ENCODE measurements around the gene THY1. TPM values are rescaled to one million over a fixed set of nuclear protein-coding genes. Genes with fewer than 3 reads are reported as not detected.

THY1 gene
- total RNA-seq, 4 donors from 2014 or later, result 13.3 to 70.1 (median 25.4) TPM

DNA sequence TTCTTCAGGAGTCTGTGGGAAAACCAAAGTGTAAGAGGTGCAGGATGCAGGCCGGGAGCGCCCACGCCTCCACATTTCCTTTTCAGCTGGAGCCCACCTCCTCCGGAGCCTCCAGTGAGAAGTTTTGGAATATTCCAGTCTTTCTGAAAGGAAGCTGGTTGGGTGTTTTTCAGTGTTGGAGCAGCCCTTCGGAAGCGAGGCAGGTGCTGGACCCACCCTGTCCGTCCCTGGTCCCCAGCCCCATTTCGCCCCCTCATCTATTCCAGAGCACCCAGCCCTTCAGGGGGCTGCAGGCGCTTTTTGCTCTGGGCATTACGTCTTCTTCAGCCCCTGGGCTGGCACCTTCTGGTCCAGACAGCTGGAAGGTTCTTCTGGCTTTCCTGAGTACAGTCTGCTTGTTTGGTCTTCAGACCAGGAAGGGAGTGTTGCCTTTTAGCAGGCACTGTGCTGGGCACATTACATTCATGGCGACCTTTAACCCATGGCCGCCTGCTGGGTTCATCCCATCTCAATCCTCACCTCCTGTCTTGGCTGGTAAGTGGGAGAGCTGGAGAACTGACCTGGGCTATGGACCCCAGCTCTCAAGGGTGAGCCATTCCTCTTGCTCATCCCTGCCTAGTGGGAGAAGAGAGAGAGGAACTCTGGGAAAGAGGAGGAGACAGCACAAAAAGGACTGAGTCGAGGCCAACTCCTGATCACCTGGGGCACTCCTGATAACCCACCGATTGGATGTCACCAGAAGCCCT is 710 bp upstream of the THY1 start:
- intact Hi-C loops (cut with DNase I), result no loop called here
- Histone ChIP-seq H3K27ac (replicated peaks in 1 of 4) (peak overlapping the region in 2 of 4 donors; percentile 49 to 76), H3K27me3 (peaks cover 0 to 29% (median 0%) of the 10 kb centered on the region in 4 donors), H3K9me3 (no peaks in the 10 kb centered on the region), H3K4me1 (peaks cover 19 to 30% (median 27%) of the 10 kb centered on the region in 4 donors), H3K4me3 (peak overlapping the region; percentile 57 to 65 (median 59)), H3K36me3 (peaks cover 0 to 13% (median 0%) of the 10 kb centered on the region in 4 donors)
- TF ChIP-seq POLR2A (IDR thresholded peaks at IDR 0.05; ENCODE audit: low read depth), result no peak
- no peak for TF ChIP-seq POLR2AphosphoS5 (IDR thresholded peaks at IDR 0.05)
- TF ChIP-seq EP300 (IDR thresholded peaks at IDR 0.05), result no peak
- 55% methylated on average over 14 of the region's 14 CpGs for WGBS
- no peak for DNase-seq (ENCODE audit: extremely low spot score)

DNA sequence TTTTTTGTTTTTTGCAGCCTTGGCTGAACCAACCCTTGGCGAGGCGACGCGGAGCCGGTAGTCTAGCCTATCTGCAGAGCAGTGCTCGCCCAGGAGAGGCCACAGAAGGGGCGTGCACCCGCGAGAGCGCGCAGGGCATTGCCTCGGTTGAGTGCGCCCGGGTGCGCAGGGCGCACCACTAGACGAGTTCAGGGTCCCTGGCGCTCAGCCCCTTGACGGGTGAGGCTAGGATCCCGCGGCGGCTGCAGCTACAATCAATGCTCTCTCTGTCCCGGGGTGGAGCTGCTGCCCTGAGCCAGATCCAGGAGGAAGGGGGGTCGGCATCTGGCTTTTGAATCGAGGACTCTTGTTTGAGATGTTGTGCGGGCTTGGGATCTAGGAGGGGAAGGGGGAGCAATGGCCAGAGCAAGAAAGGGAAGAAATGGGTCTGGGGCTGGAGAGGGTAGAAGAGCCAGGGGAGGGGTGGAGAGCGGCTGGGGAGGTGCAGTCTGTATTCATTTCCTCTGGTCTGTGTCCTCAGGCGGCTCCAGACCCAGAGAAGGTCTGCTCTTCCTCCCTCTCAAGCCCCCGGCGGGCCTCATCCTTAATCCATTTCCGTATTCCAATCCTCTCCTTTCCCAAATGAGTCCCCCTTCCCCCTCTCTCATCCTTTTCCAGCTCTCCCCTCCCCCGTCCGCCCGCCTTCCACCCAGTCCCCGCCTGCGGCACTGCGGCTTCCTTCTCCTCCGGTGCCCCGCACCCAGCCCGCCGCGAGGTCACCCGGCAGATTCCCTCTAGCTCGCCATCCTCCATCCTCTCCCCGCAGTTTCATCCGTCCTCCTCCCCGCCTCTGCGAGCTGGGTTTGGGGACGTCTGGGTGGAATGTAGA is 797 bp downstream of the THY1 start:
- H3K4me3 ChIP-seq, result peak overlapping the region; percentile 57 to 65 (median 59)
- peak overlapping the region; percentile 30 to 76 (median 54) for H3K27ac ChIP-seq (replicated peaks in 1 of 4)
- no peak for TF ChIP-seq EP300 (IDR thresholded peaks at IDR 0.05)
- no peak for TF ChIP-seq POLR2AphosphoS5 (IDR thresholded peaks at IDR 0.05)
- TF ChIP-seq, protein P1, sequence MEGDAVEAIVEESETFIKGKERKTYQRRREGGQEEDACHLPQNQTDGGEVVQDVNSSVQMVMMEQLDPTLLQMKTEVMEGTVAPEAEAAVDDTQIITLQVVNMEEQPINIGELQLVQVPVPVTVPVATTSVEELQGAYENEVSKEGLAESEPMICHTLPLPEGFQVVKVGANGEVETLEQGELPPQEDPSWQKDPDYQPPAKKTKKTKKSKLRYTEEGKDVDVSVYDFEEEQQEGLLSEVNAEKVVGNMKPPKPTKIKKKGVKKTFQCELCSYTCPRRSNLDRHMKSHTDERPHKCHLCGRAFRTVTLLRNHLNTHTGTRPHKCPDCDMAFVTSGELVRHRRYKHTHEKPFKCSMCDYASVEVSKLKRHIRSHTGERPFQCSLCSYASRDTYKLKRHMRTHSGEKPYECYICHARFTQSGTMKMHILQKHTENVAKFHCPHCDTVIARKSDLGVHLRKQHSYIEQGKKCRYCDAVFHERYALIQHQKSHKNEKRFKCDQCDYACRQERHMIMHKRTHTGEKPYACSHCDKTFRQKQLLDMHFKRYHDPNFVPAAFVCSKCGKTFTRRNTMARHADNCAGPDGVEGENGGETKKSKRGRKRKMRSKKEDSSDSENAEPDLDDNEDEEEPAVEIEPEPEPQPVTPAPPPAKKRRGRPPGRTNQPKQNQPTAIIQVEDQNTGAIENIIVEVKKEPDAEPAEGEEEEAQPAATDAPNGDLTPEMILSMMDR (IDR thresholded peaks at IDR 0.05), result no peak
- TF ChIP-seq POLR2A (IDR thresholded peaks at IDR 0.05; ENCODE audit: low read depth), result no peak
- H3K27me3 ChIP-seq, result peaks cover 0 to 29% (median 0%) of the 10 kb centered on the region in 4 donors
- H3K4me1 ChIP-seq, result peaks cover 19 to 45% (median 36%) of the 10 kb centered on the region in 4 donors
- H3K9me3 ChIP-seq, result no peaks in the 10 kb centered on the region
- intact Hi-C loops (cut with DNase I), result no loop called here
- peaks cover 0 to 16% (median 0%) of the 10 kb centered on the region in 4 donors for H3K36me3 ChIP-seq
- whole genome bisulfite sequencing, result 1% methylated on average over 43 of the region's 49 CpGs
- DNase-seq (ENCODE audit: extremely low spot score), result no peak

DNA sequence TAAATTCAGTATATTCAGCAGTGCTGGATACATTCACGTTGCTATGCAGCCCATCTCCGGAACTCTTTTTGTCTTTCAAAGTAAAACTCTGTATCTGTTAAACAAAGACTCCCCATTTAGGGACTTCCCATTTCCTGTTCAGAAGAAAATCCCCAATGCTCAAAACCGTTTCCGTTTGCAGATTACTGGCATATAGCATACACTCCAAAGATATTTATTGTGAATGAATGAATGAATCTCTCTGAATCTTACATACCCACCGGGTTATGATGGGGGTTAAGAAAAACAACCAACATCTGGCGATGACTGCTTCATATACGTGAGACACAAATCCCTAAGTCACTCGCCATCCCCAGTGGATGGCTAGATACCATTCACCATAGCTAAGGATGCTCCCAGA is 1.6 kb downstream of the THY1 start:
- Histone ChIP-seq H3K36me3 (peaks cover 0 to 16% (median 0%) of the 10 kb centered on the region in 4 donors), H3K9me3 (no peaks in the 10 kb centered on the region), H3K4me1 (peaks cover 19 to 51% (median 40%) of the 10 kb centered on the region in 4 donors), H3K4me3 (peak overlapping the region in 3 of 4 donors; percentile 57 to 60 (median 58)), H3K27me3 (peaks cover 0 to 29% (median 0%) of the 10 kb centered on the region in 4 donors), H3K27ac (replicated peaks in 1 of 4) (peak overlapping the region in 1 of 4 donors; percentile 76)
- DNase-seq (ENCODE audit: extremely low spot score), result no peak
- WGBS, result 42% methylated on average over 8 of the region's 8 CpGs
- no peak for TF ChIP-seq EP300 (IDR thresholded peaks at IDR 0.05)
- intact Hi-C loops (cut with DNase I), result no loop called here

DNA sequence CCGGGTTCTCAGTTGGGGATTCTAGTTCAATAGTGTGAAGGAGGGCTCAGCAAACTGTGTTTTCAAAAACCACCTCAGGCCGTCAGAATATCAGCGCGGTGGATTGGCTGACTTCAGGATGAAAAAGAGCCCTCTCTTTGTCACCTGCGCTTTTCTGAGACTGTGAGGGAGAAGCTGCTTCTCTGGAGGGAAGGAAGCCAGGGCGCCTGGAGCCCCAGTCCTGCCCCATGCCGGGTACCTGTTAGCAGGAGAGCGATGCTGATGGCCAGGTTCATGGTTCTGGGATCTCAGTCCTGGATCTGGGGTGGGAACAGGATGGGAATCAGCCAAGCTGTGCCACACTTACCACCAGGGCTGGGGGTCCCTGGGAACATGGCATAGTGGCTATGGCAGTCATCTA is 2.3 kb downstream of the THY1 start:
- H3K9me3 ChIP-seq, result no peaks in the 10 kb centered on the region
- no peak for DNase-seq (ENCODE audit: extremely low spot score)
- H3K36me3 ChIP-seq, result peaks cover 0 to 16% (median 0%) of the 10 kb centered on the region in 4 donors
- peaks cover 0 to 29% (median 0%) of the 10 kb centered on the region in 4 donors for H3K27me3 ChIP-seq
- TF ChIP-seq POLR2A (IDR thresholded peaks at IDR 0.05; ENCODE audit: low read depth), result no peak
- TF ChIP-seq, protein P1 (IDR thresholded peaks at IDR 0.05), result no peak
- no peak for TF ChIP-seq EP300 (IDR thresholded peaks at IDR 0.05)
- TF ChIP-seq POLR2AphosphoS5 (IDR thresholded peaks at IDR 0.05), result no peak
- no peak overlapping the region for H3K4me3 ChIP-seq
- intact Hi-C loops (cut with DNase I), result no loop called here
- H3K27ac ChIP-seq (replicated peaks in 1 of 4), result peak overlapping the region in 1 of 4 donors; percentile 7
- 92% methylated on average over 7 of the region's 8 CpGs for WGBS
- H3K4me1 ChIP-seq, result peaks cover 19 to 51% (median 40%) of the 10 kb centered on the region in 4 donors

DNA sequence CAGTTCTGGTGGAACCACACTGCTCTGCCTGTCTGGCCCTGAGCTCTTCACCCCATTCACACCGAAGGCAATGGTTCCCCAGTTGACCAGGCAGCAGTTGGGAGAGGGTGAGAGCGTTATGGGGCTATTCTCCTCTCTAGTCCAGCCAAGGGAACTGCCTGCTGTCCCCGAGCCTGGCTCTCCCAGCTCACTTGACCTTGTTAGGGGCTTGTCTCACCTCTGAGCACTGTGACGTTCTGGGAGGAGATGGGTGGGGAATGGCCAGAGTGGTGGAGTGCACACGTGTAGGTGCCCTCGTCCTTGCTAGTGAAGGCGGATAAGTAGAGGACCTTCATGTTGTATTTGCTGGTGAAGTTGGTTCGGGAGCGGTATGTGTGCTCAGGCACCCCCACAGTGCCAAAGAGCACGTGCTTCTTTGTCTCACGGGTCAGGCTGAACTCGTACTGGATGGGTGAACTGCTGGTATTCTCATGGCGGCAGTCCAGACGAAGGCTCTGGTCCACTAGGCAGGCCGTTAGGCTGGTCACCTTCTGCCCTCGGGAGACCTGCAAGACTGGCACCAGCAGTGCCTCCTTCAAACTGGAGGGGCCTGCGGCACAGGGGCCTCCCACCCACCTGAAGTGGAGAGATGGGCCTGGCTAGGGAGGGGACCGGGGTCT is 3.0 kb downstream of the THY1 start:
- peaks cover 0 to 16% (median 0%) of the 10 kb centered on the region in 4 donors for H3K36me3 ChIP-seq
- WGBS, result 88% methylated on average over 12 of the region's 18 CpGs

More for the DNA sequence above, 3.0 kb downstream of the THY1 start:
- DNase-seq (ENCODE audit: extremely low spot score), result no peak
- Histone ChIP-seq H3K4me1 (peaks cover 19 to 51% (median 40%) of the 10 kb centered on the region in 4 donors), H3K4me3 (no peak overlapping the region), H3K9me3 (no peaks in the 10 kb centered on the region), H3K27ac (replicated peaks in 1 of 4) (peak overlapping the region in 1 of 4 donors; percentile 7), H3K27me3 (peaks cover 0 to 29% (median 0%) of the 10 kb centered on the region in 4 donors)
- intact Hi-C loops (cut with DNase I), result loop anchor here (5.0 kb wide), 1 partner anchor 52 kb away; no protein-coding TSS in a partner anchor
- TF ChIP-seq, protein P1 (IDR thresholded peaks at IDR 0.05), result no peak

All from esophagus muscularis mucosa (tissue), 4 donors.